GM21515 (cell line): ENCODE data around the gene DCDC1.

ENCODE experiments used
- ATAC-seq: cut with Tn5 transposase; IDR thresholded peaks from one replicate; pipeline ENCODE4 v1.9.1; 2021; ENCODE audit not compliant: unreplicated experiment

The DCDC1 gene

DNA sequence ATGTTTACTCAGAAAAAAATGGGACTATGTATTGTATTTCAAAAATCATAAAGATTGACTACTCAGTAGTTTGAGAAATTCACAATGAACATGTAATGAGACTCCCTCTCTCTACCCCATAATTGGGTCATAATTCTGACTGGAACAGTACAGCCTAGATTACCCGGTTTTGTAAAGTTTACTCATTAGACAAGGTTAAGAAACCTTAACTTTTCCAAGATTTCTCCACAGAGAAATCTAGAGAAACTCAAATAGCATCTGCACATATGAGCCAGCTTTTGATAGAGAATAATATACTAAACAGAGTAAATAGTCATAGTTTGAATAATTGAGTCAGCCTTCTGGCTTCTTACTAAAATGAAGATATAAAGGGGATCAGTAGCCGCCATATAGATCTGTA lies 452.3 kb downstream of the DCDC1 start:
- ATAC-seq: no peak

DNA sequence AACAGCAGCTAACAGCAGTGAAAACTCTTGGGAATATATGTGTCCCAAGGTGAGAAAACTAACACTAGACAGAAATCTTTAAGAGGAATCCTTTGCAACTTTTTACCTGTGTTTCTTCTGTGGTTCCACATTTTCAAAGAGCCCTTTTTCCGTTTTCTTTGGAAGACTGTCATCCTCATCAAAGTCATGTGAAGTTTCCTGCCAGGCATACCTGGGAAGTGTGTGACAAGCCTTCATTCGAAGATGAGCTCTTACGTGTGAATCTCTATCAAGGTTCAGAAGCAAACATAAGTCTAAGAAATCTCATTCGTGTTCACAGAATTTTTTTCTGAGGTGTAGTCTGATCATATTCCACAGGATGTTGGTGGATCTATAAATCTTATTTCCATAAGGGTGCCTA lies 452.8 kb downstream of the DCDC1 start:
- no peak for ATAC-seq

DNA sequence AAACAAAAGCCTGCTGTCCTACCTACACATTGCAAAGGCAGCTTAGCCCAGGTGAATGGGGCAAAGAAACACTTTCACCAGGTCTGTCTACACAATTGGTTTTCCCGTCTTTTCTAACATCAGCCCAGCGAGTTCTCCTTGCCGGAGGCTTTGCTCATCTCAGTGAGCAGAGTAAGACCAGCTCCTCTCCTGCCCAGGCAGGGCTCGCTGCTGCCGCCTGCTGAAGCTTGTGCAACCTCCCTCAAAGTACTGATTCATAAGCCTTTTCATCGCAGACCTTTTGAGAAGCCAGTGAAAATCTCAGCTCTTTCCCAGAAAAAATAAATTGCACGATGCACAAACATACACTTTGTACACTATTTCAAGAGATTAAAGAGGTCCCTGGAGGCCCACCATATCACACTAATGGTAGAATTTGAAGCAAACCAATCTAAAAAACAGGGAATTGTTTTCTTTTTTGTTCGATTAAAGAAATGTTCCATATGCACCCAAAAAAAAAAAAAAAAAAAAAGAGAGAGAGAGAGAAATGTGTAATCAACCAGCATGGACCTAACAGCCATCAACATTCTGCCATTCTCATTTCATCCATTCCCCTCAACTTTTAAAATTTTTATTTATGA lies 455.3 kb downstream of the DCDC1 start:
- no peak for ATAC-seq

DNA sequence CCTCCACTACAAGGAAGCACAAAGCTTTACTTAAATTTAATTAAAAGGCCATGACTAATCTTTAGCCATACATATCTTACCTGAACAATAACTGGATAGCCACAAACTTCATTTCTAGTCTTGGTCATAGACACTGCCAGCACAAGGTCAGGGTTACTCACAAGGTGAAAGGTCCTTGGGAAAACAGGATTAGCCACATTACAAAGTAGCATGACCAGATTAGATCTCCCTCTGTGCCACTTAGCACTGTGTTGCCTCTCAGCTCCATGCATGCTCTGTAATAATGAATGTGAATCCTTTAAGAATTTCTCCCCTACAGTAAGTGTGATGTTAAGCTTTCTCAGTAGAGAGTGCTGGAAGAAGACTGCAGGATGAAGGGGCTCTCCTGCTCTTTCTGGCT lies 458.3 kb downstream of the DCDC1 start:
- no peak for ATAC-seq

DNA sequence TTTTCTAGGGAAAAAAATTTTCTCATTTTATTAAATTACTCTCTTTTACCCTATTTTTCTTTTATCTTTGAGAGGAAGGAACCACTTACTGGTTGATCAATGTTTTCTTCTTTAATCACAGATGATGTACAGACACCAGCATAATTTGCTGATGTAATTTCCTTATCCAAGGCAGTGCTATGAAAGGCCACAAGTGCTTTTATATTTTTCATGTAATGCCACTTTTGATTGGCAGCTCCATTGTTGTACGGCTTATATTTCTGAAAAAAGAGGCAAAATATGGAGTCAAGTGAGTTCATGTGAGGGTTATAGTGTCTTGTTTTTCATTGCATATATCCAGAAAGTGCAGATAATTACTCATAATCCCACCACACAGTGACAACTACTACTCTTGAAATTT lies 460.7 kb downstream of the DCDC1 start:
- ATAC-seq: no peak

DNA sequence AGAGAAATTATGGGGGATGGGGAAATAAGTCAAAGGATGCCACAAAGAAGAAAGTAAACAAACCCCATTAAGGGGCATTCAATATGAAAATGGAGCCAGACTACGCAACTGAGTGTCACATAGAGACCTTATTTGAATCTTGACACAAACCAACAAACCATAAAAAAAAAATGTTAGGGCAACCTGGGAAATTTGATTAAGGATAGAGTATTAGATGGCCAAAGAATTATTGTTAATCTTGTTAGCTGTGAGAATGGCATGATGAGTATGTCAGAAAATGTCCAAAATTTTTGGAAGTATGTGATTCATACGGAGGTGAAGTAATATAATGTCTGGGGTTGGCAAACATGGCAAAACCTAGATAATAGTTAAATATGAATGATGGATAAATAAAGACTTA lies 461.3 kb downstream of the DCDC1 start:
- ATAC-seq: no peak

DNA sequence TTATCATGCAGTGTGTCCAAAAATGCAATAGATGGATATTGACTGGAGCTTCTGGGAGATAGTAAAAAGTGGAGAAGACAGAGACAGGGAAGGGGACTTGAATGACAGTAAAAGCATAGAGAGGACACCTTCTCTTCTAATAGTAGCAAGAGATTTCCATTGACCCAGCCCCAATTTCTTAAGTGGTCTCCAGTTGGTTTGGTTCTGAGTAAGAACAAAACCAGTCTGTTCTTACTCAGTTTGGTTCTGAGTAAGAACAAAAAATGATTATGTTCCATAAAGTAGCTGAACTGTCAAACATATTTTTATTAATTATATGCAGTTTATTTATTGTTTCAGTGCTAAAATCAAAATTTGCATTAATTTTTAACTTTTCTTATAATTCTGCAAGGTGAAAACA lies 466.6 kb downstream of the DCDC1 start:
- no peak for ATAC-seq

DNA sequence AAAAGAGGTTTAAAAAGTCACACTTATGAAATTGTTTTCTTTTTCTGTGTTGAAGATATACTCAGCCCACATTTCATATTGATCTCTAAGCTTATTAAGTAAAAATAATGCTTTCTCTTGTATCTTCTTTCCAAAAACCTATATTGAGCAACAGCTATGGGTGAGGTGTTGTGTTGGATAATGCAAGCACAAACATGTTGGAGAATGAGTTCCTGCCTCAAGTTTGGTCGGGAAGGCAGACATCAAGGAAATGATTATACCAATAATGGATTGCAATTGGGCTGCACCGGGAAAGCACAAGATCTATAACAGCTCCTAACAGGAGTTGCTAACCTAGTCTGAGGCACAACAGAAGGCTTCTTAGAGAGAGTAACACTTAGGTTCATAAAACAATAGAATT lies 474.5 kb downstream of the DCDC1 start:
- ATAC-seq: no peak

DNA sequence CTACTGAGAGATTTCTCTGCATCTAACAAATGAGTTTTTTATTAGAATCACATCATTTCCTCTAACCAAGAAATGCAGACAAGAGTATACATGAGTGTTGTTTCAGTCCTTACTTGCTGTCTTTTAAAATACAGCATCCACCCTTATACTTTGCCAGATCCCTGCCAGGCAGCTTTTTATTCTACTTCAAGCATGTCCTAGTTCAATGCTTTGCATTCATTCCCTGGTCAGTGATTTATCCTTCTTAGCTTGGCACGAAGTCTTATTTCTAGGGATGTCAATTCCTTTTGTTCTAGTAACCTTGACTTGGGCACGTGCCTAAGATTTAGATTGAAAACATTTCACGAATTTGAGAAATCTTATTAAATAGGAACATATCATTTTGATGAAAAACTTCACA lies 476.2 kb downstream of the DCDC1 start:
- ATAC-seq: no peak

DNA sequence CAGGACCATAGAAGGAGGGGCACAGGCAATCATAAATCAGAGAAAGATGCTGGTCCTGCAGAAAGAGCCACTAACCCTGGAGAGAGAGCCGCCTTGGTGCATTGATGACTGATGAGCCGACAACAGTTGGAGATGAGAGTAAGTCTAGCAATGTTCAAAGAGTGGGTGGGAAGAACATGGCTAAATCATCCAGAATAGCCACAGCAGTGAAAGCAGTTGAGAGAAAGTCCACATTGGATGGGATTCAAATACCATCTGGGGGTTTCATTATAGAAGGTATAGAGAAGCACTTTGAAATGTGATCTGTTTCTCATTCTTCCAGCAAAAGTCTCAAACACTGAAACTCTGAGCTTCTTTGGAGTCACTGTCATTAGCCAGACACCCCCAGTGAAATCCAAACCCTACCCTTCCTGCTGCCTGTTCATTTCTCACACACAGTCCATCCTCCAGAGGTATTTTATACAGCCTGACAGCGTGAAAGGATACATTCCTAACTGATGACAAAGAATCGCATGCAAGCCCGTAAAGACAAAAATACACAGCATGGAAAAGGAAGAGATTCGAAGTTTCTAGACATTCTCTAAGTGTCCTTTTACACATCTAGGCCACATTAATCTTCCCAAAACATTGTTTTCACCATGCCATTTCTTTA lies 480.3 kb downstream of the DCDC1 start:
- no peak for ATAC-seq

DNA sequence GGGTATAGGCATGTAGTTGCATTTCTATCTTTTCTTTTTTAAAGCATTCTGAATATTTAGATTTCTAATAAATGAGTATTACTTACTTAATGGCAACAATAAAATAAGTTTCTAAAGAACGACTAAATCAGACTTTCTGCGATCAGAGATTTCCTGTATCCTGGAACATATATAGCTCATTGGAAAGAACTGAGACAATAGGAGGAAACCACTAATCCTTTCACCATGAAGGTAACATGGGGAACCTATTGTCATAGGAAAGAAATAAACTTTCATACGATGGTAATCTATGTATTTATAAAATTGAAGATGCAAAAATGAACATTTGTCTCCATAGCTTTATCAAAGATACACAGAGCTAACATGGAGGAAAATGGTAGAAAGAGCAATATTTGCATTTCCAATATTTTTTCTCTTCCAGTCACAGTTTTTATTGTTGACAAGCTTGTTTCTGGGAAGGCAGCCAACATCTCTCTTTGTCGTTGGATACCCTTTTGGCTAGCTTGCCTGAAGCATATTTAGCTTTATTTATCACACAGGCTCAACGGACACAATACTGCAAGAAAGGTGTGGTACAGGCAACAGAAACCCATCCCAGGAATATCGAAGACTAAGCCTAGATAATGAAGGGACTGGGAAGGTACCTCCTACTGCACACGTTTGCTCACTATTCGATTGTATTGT lies 490.1 kb downstream of the DCDC1 start:
- ATAC-seq: no peak

DNA sequence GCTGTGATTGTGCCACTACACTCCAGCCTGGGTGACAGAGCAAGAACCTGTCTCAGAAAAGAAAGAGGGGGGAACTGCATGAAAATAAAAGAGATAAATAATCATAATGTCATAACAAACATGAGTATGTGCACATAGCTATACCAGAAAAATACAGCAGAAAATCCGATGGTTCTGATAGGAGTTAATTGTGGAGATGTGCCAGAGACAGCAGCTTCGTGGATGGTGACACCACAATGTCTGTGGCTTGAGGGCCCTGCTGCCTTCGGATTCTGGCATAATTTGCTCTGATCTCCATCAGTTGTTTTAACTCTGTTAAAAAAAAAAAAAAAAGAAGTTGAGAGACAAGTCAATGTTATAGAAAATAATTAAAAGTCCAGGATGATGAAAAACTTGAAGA lies 491.1 kb downstream of the DCDC1 start:
- no peak for ATAC-seq

DNA sequence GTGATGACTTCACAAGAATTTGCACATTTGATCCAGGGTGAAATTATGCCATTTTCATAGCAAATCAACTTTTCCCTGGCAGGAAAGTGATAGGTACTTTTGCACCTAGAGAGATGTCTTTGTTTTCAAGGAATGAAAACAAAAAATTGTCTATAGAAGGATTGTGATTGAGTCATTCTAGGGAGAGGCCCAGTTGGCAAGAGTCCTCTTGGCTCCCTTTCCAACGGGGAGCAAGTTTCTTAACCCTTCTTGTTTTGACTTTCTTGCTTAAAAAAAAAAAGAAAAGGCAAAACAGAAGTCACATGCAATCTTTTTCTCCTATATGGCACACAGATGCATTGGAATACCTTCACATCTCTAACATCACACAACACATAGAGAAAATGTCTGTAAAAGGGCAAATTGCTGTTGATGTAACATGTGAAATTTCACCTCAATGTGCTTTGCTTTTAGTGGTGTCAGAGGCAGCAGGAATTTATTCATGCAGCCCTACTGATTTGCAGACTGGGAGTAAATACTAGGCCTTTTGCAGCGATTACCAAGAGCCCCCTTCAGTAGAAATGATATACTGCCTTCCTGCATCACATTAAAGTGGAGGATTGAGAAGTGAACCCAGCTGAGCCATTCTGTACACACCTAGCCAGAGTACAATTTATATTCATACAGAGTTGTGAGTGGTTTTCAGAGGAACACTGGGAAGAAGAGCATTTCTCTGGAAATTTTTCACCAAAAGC lies 492.7 kb downstream of the DCDC1 start:
- no peak for ATAC-seq

DNA sequence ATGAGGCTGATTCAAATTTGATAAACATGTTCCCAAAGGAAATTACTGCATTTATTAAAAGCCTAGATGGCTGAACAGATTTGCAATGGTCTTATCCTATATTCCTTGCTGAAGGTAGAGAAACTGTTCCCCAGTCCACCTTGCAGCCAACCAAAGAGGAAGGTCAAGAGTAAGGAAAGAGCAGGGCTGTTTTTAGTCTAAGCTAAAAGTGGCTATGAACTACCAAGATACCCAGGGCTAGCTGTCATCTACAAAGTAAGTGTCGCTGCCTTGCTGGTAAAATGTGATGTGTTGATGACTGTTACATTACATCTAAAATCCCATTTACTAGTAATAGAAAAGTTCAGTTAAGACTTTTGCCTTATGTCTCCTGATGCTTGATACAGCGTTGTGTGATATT lies 493.3 kb downstream of the DCDC1 start:
- ATAC-seq: no peak

DNA sequence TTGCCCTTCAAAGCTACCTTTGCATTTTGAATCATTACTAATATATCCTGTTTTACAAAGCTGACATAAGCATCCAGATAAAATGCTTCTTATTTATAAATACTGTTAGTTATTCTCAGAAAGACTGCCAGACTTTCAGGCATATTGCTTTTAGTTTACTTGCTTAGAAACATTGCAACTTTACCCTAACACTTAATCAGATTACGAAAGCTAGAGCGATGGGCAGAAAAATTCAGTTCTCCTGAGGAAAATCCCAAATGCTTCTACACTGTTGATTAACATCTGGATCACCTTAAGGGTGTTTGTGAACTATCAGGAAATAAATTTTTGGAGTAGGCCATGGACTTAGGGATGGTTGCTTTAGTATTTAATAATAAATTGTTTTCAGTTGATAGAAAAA lies 493.7 kb downstream of the DCDC1 start:
- no peak for ATAC-seq

DNA sequence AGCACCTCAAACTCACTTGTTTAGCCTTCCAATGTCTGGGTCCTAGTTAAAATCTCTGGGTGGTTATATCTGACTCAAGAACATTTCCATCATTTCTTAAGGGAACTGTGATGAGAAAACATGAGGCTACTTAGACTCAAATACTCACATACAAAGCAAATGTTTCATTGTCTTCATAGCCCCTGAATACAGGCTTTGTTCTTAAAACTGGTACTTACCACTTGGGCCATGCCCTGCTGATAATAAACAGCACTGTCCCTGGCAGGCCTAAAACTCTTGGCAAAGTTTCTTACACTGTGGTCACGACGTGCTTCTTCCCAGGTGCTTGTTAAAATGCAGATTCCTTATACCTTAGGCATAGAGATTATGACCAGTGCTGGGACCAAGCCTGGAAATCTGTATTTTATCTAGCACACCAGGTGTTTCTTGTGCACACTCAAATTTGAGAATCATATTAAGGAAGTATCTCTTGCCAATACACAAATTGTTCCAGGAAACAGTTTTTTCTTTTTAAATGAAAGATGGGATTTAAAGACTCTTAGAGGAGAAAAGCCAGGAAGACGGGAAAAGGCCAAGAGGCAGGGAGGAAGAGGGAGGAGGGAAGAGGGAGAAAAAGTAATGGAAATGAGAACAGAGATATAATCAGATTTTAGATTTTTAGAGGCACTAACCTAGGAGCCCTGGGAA lies 495.5 kb downstream of the DCDC1 start:
- no peak for ATAC-seq

DNA sequence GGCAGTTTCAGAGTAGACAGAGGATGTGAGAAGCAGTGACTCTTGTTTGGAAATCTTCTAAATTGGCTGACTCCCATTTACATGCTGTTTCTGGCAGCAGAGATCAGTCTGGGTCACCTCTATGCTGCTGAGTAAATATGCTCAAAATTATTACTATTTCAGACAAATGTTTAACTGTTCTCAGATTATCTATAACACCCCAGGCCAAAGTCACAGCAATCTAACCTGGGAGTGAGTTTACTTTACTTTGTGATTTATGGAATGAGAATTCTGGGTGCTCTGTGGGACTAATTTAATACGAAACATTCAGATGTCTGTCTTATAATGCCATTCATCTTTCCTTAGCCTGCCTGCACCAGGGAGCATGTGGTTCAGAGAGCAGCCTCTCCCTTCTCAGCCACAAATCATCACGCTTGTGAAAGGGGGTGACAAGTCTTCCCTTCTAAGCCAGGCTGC lies 500.9 kb downstream of the DCDC1 start:
- no peak for ATAC-seq

DNA sequence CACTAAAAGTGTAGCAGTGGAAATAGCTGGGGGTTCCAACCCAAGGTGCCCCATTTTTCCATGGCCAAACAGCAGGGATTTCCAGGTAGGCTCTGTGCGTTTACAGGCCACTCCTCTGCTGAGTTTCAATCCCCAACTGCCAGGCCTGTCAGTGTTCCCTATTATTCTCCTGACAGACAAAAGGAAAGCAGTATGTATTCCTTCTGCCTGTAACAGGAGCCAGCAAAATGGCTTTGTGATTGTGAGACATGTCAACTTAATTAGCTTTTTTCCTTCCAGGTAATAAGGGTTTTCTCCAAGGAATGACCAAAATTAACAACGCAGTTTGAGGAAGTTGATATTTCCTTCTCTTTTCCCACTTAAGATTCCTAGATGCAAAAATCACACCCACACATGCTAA lies 506.3 kb downstream of the DCDC1 start:
- no peak for ATAC-seq

DNA sequence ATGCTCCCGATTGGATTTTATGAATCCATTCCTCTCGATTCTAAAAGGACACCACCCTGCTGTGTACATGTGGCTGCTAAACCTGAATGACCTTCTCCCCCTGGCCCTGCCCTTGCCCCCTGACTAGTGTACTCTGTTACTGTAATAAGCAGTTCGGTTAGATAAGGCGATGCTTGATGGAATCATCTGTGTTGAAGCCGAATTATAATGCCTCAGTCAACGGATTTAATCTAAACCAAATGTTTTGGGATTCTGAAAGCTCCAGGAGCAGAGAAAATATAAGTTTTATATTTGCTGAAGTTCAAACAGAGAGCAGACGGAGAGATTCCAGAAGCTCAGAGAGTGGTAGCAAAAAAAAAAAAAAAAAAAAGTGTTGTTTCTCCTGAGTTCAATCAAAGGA lies 508.0 kb downstream of the DCDC1 start:
- ATAC-seq: no peak

DNA sequence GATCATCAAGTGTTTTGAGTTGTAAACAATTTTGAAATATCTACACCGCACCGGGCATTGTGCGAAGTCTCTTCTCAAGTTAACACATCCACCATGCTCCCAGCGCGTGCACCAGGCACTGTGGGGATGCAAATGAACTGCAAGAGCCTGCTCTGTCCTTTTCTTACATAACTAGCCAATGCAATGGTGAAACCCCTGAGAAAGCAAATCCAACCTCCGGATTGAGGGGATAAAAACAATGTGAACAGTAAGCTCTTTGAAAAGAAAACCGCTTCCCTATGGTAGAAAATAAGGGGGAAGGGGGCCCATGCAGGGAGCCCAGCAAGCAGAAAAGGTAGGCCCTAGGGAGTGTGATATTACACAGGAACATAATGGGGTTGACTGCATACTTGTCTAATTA lies 508.5 kb downstream of the DCDC1 start:
- no peak for ATAC-seq

DNA sequence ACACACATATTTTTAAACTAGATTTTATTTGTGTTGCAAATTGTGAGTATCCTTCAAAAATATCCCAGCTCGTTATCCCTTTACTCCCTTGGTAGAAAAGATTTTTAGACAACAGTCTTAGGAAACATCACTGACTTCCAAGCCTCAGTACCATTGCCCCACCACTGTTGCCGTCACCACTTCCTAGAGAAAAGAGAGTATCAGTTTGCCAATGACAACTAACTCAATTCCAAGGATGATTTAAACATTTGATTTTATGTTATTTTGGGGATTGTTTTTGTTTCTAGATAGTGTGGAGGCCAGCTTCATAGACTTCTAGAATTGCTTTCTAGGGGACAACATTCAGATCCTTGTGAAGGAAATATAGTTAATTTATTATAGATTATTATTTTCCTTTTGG lies 509.4 kb downstream of the DCDC1 start:
- ATAC-seq: no peak
